Astrocyte (in vitro differentiated cells and primary cell): ENCODE measurements around the gene DUS1L.

Source experiments
- CTCF ChIP-seq: IDR thresholded peaks from 2 replicates; pipeline ENCODE4 v1.5.1; 2011; ENCODE audit warnings: low read depth, mild to moderate bottlenecking, inconsistent platforms, low read length, moderate library complexity; ENCODE audit not compliant: insufficient read depth
- EZH2 ChIP-seq: IDR thresholded peaks from 2 replicates; pipeline ENCODE4 v1.6.1; 2012; ENCODE audit warnings: mild to moderate bottlenecking, low read length, inconsistent platforms; ENCODE audit not compliant: insufficient read depth

GRCh38 chr17:82016061-82016874 is 49.3 kb downstream of the DUS1L start:
- TF ChIP-seq EZH2 (no peak), CTCF (no peak)
